WERI-Rb-1 (cell line): Measurements from ENCODE around the gene CTDSPL.
A peak's percentile ranks its signal among the peaks of the same experiment; 100 is the strongest.
"Not testable (repeated sequence)": the region's sequence is repeated elsewhere in the genome, so short reads cannot be mapped to it uniquely, and the experiment has no call there.

Experiments
- DNase-seq: peaks from one replicate; pipeline ENCODE4 v3.0.0-alpha.2; 2020
- H3K27ac ChIP-seq: fragments of 250-450 bp; sonication (Bioruptor Pico); 2 replicates; pipeline ENCODE4 v1.5.1; 2020; ENCODE audit warnings: mild to moderate bottlenecking, moderate library complexity
- H3K27me3 ChIP-seq: fragments of 250-450 bp; sonication (Bioruptor Pico); 2 replicates; pipeline ENCODE4 v1.5.1; 2021; ENCODE audit warnings: mild to moderate bottlenecking, low read depth, moderate library complexity; ENCODE audit not compliant: insufficient read depth, severe bottlenecking
- H3K36me3 ChIP-seq: fragments of 250-450 bp; sonication (Bioruptor Pico); 2 replicates; pipeline ENCODE4 v1.5.1; 2020; ENCODE audit warnings: mild to moderate bottlenecking, moderate library complexity
- H3K4me3 ChIP-seq: 2 replicates; pipeline ENCODE4 v1.5.1; 2011; ENCODE audit warnings: low read depth, mild to moderate bottlenecking, control low read depth, low read length
- H3K9me3 ChIP-seq: fragments of 250-450 bp; sonication (Bioruptor Pico); 2 replicates; pipeline ENCODE4 v1.5.1; 2021; ENCODE audit warnings: mild to moderate bottlenecking, moderate library complexity; ENCODE audit not compliant: severe bottlenecking
- CTCF ChIP-seq: IDR thresholded peaks from 2 replicates; pipeline ENCODE4 v1.5.1; 2011; ENCODE audit warnings: low read depth, mild to moderate bottlenecking, control low read depth, inconsistent platforms, low read length

Gene CTDSPL

GRCh38 chr3:37985637-37986320, 124.1 kb downstream of the CTDSPL start:
- H3K36me3 ChIP-seq = no peaks in the 10 kb centered on the region
- DNase-seq = no peak
- H3K27ac ChIP-seq = no peak overlapping the region
- peak; percentile 15; the same call in 1 of the 2 replicates for TF ChIP-seq CTCF
- no peak overlapping the region for H3K4me3 ChIP-seq
- no peaks in the 10 kb centered on the region for H3K27me3 ChIP-seq
- H3K9me3 ChIP-seq = no peaks in the 10 kb centered on the region

GRCh38 chr3:37986479-37987314, 125.0 kb downstream of the CTDSPL start:
- DNase-seq = no peak
- H3K27ac ChIP-seq = no peak overlapping the region

GRCh38 chr3:37987315-37987697, 125.6 kb downstream of the CTDSPL start:
- no peak for TF ChIP-seq CTCF
- Histone ChIP-seq H3K4me3 (no peak overlapping the region), H3K9me3 (no peaks in the 10 kb centered on the region), H3K27me3 (no peaks in the 10 kb centered on the region), H3K27ac (no peak overlapping the region), H3K36me3 (no peaks in the 10 kb centered on the region)
- DNase-seq = no peak

More at GRCh38 chr3:37986479-37987314, 125.0 kb downstream of the CTDSPL start:
- Histone ChIP-seq H3K36me3 (no peaks in the 10 kb centered on the region), H3K27me3 (no peaks in the 10 kb centered on the region), H3K9me3 (no peaks in the 10 kb centered on the region), H3K4me3 (no peak overlapping the region)
- TF ChIP-seq CTCF = no peak

- DNase-seq = no peak
- Histone ChIP-seq H3K27ac (no peak overlapping the region), H3K4me3 (no peak overlapping the region), H3K36me3 (no peaks in the 10 kb centered on the region), H3K27me3 (no peaks in the 10 kb centered on the region), H3K9me3 (no peaks in the 10 kb centered on the region)
- no peak for TF ChIP-seq CTCF
These were observed 126.1 kb downstream of the CTDSPL start for GRCh38 chr3:37987751-37988179.

GRCh38 chr3:37988376-37988775, 126.7 kb downstream of the CTDSPL start:
- H3K36me3 ChIP-seq, H3K9me3 ChIP-seq, DNase-seq, H3K27ac ChIP-seq, H3K27me3 ChIP-seq, H3K4me3 ChIP-seq: not testable (repeated sequence)

GRCh38 chr3:37988931-37989525, 127.3 kb downstream of the CTDSPL start:
- no peak overlapping the region for H3K4me3 ChIP-seq
- no peaks in the 10 kb centered on the region for H3K9me3 ChIP-seq

More at GRCh38 chr3:37988931-37989525, 127.3 kb downstream of the CTDSPL start:
- Histone ChIP-seq H3K27ac (no peak overlapping the region), H3K36me3 (no peaks in the 10 kb centered on the region), H3K27me3 (no peaks in the 10 kb centered on the region)
- TF ChIP-seq CTCF = no peak
- no peak for DNase-seq
